NCI-H748 (cell line): ENCODE measurements around the gene VAPA.

Source experiments
- DNase-seq: peaks from one replicate; lab custom pipeline; 2025; ENCODE audit not compliant: unreplicated experiment; lab: John Stamatoyannopoulos, UW

VAPA gene, protein sequence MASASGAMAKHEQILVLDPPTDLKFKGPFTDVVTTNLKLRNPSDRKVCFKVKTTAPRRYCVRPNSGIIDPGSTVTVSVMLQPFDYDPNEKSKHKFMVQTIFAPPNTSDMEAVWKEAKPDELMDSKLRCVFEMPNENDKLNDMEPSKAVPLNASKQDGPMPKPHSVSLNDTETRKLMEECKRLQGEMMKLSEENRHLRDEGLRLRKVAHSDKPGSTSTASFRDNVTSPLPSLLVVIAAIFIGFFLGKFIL

DNA sequence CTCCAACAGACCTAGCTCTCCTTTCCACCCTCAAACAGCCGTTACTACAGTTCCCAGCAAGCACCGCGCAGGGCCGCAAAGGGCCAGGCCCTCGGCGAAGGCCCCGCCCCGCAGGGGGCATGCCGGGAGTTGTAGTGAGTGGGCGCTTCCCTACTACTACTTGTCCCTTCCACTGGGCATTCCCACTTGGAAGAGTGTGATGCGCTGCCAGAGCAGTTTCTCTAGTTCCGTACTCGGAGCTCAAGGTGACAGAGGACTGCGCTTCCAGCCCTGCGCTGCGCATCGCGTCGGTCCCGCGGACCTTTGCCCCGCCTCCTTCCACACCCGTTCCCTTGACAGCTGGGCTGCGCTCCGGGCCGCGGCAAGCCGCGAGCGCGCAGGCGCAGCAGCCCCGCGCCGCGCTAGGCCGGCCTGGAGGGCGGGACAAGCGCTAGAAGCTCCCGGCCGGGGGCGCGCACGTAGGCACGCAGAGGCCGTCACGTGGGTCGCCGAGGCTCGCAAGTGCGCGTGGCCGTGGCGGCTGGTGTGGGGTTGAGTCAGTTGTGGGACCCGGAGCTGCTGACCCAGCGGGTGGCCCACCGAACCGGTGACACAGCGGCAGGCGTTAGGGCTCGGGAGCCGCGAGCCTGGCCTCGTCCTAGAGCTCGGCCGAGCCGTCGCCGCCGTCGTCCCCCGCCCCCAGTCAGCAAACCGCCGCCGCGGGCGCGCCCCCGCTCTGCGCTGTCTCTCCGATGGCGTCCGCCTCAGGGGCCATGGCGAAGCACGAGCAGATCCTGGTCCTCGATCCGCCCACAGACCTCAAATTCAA lies at the start of gene VAPA:
Gene VAPA, plus strand, starts transcription at position 491 of the 808 bp plus-strand sequence. Its CDS starts 241 bp downstream, at position 732.
- peak; percentile 97 for DNase-seq

DNA sequence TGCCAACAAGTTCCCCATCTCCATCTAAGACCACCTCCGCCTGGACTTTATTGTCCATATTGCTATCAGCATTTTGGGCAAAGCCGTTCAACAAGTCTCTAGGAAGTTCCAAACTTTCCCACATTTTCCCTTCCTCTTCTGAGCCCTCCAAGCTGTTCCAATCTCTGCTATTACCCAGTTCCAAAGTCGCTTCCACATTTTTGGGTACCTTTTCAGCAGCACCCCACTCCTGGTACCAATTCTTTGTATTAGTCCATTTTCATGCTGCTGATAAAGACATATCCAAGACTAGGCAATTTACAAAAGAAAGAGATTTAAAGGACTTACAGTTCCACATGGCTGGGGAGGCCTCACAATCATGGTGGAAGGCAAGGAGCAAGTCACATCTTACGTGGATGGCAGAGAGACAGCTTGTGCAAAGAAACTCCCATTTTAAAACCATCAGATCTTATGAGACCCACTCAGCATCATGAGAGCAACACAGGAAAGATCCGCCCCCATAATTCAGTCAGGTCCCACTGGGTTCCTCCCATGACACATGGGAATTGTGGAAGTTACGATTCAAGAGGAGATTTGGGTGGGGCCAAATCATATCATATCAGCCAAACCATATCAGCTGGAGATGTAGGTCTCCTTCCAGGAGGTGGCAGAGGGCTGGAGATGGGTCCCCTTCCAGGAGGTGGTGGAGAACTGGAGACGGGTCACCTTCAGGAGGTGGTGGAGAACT lies 47.9 kb upstream of the VAPA start:
- DNase-seq, result no peak

DNA sequence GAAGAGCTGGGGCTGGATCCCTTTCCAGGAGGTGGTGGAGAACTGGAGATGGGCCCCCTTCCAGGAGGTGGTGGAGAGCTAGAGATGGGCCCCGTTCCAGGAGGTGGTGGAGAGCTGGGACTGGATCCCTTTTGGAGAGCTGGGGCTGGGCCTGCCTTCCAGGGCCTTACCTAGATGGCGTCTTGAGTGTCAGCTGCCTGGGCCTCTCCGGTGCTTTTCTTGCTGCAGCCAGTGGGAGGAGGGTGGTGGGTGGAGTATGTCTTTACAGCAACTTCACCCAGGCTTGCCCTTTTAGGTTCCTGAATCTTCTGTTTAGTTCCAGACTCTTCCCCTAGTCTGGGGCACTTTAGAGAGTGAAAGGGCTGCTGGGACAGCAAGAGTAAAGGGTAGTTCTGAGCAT lies 47.2 kb upstream of the VAPA start:
- DNase-seq, result no peak

DNA sequence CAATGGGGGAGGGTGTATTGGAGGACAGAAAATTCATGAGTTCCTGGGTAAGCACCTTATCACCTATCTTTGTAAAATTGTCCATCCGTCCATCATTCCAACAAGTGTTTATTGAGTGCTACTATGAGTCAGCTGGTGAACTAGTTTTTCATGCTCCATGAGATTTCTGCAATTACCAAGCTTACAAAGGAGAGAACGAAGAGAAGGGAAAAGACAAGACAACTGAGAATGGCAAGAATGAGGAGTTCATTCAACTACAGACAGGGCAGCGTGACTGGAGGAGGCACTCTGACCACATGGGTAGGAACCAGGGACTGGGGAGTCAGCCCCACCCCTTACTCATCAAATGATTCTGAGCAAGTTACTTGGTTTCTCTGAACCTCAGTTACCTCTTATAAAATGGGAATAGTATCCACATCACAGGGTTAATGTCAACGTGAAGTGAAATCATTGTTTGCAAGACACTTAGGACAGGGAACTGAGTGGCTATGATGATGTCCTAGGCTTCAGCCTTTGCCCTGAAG lies 46.7 kb upstream of the VAPA start:
- DNase-seq, result no peak

DNA sequence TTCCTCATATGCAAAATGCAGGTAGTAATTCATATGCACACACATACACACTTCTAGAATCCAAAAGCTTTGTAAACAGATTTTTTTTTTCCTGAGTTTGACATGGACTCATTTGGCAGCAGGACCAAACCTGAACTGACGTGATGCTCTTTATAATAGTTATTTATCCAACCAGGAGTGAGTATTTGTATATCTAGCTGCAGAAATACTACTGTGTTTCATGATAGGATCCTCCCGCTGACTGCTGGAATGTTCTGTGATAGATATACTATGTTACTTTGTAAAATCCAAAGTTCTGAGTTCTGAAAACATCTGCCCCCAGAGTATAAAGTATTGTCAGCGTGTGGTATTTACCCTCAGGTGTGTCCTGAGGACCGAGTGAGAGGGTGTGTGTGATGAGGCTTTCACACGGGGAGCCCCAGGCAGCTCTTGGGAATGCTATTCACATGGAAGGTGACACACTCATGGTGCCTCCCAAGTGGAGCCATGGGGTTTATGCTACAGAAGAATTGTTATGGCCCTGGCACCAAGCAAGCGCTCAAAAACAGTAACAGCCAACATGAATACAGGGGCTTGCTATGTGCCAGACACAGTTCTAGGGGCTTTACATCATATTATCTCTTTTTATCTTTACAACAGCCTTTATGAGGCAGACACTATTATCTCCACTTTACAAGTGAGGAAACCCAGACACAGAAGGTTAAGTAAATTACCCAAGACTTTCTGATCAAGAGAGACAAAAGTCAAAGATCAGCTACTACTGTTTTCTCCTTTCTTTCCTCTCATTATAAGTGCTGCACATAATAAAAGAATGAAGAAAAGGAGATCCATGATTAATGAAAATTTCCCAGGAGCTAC lies 44.7 kb upstream of the VAPA start:
- DNase-seq, result no peak

DNA sequence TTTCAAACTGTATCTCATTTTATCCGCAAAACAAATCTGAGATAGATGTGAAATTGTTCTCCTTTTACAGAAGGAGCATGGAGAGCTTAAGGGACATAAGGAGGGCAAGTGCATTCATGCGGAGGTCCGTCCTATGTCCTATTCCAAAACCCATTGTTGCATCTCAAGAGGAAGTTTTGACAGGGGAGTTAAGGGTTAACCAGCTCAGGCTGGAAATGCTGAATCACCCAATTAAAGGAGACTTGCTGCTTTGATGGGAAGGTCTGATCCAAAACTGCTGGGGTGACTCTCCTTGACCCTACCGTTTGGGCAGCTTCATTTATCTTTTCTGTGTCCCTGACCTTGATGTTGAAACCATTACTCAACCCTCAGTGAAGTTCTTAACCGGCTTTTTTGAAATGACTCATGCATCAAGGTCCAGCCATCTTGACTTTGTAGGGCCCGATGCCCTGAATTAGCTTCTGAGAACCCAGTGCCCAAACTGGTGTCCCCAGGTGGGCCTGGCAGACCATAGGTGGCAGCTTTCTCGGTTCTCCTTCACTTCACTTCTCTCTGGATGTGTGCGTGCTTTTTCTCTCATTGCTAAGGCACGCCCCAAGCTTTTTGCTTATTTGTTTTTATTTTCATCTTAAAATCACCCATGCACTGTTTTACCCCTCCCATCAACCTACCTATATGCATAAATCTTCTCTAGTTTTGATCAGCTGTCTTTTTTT lies 43.9 kb upstream of the VAPA start:
- no peak for DNase-seq

DNA sequence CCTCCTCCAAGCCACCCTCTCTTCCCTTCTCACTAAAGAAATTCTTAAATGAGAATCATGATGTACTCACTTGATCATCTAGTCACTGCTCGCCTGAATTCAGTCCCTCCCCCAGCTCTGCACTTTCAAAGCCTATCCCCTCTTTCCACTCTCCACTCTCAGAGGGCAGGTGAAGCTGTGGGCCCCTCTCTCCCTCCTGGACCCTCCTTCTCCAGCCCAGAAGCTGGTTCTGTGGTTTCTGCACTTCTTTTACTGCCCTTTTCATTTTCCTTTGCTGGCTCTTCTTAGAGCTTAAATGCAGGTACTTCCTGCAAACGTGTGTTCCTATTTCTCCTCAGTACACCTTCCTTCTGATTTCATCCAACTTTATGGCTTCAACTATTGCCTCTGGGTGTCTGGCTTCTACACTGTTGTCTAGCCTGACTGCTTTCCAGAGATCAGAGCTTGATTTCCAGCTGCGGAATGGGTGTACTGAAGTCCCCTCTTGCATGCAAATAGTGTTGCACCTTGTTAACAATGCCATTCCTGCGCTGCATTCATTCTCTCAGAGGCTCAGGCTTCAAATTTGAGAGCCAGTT lies 43.3 kb upstream of the VAPA start:
- DNase-seq, result no peak

DNA sequence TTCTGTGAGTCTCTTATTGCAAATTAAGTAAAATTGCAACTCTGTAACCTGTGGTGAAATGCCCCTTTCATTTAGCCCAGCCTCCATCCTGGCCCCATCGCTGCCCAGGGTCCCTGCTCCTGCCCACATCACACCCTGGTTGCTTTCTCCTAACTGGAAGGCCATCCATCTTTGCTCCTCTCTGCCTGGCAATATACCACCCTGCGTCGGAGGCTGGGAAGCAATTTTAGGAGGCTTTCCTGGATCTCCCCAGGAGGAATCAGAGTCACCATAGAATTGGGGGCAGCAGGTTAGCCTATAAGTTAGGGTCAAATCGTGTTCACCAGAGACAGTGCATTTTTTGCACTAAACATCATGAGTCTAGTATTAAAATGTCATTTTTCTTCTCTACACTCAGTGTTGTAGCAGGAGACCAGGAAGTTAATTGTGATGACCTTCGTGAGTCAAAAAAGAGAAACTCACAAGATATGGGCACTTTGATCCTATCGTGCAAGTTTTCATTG lies 42.5 kb upstream of the VAPA start:
- no peak for DNase-seq

DNA sequence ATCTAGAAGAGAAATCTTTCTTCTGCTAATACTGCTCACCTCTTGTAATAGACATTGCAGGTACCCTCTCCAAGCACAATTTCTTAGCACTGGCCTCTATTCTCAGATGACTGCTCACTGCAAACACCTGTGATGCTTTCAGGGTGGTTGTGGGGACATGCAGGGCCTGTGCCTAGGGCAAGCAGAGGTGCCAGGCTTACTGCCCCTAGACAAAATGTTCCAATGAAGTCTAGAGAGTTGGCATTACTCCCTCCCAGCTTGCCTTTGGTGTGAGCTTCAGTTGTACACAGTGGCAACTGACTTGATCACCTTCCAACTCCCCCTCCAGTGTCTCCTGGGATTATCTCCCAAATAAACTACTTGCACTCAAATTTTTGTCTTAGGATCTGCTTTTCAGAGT lies 41.0 kb upstream of the VAPA start:
- no peak for DNase-seq

DNA sequence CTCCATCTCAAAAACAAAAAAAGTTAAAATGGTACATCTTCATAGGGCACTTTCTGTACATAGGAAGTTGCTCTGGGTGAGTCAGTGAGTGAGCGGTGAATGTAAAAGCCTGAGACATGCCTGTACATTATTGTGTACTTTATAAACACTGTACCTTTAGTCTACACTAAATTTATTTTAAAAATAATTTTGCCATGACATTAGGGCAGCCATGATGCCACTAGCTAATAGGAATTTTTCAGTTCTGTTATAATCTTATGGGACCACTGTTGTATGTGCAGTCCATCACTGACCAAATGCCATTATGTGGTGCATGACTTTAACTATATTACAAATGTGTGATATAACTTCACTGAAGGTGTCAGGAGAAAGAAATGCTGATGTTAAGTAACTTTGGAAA lies 39.1 kb upstream of the VAPA start:
- DNase-seq, result no peak

DNA sequence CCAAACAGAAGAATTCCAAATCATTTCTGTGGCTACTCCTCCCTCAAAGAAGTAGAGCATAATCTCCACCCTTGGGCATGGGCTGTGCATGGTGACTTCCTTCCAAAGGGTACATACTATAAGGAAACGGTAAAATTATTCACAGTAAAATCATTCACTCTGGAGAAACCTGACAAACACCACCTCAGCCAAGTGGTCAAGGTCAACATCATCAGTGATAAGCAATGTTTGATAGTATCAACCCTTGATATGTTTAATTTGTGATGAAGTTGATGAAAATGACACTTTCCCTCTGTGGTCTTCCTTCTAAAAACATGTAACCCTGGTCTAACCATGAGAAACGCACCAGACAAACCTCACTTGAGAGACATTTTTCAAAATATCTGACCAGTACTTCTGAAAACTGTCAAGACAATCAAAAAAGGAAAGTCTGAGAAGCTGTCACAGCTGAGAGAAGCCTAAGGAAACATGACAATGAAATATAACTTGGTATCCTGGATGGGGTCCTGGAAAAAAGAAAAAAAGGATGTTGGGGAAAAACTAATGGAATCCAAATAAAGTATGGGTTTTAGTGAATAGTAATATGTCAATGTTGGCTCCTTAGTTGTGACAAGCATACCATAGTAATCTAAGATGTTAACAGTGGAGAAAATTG lies 37.5 kb upstream of the VAPA start:
- DNase-seq, result no peak

DNA sequence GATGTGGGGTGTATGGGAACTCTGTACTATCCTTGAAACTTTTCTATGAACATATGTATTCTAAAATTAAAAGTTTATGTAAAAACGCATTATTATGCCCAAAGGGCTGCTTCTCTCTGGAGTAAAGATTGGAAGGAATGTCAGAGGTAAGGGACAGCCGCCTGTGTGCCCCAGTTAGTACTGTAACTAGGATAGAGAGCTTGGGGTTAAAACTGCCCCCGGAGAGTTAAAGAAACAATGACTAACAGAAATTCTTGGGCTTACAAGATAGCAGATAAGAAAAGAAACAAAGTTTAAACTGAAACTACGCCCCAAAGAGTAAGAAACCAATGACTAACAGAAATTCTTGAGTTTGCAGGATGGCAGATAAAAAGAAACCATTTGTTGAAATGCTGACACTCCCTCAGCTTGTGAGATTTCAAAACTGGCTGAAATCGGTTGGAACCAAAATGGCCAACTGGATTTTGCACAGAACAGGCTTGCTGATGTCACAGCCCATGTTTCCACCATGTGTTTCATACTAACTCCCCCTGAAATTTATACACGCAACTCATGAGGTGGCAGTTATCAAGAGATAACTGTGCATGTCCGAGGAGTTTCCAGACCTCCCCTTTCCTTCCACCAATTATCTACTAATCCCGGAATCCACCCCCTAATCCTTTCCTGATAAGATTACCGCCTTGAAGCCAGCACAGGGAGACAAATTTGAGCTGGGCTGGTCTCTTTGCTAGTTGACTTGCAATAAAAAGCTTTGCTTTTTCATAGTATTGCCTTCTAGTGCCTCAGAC lies 36.8 kb upstream of the VAPA start:
- DNase-seq, result no peak

DNA sequence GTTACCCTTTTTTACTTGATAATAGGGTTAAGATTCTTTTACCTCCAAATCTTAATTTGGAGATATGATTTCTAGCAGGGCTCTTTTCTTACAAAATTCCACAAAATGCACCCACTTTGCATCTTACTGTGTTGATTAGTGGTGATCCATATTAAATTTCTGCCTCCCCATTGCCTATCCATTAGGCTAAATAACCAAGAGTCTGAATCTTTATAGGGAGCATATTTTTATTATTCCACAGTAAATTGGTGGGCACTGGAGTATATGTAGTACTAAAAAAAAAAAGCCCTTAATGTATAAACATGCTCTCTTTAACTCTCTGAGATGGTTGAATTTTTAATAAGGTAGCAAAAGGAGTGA lies 36.2 kb upstream of the VAPA start:
- no peak for DNase-seq

DNA sequence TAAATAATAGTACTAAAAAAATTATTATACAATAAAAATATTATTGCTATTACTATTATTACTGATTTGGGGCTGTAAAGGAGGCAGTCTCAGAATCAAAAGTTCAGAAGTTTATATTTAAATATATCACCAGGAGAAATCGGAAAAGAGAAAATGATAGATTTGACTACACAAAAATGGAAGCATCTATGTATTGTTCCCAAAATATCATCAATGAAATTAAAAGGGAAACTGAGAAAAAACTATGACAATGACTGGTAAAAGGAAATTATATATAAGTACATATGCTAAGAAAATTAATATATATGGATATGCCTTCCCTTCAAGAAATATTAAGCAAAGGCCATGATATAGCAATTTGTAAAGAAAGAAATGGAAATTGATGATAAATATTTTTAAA lies 35.7 kb upstream of the VAPA start:
- DNase-seq, result no peak

DNA sequence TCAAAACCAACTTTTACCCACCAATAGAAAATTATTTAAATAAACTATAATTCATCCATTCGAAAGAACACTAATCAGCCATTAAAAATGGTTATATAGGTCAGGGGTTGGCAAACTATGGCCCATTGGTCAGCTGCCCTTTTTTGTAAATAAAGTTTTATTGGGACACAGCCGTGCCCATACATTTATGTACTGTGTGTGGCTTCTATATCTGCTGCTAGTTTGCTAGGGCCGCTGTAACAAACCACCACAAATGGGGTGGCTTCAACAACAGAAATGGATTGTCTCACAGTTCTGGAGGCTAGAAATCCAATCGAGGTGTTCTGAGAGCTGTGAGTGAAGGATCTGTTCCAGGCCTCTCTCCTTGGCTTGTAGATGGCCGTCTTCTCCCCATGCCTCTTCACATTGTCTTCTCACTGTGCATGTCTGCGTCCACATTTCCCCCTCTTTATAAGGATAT lies 35.0 kb upstream of the VAPA start:
- DNase-seq, result no peak

DNA sequence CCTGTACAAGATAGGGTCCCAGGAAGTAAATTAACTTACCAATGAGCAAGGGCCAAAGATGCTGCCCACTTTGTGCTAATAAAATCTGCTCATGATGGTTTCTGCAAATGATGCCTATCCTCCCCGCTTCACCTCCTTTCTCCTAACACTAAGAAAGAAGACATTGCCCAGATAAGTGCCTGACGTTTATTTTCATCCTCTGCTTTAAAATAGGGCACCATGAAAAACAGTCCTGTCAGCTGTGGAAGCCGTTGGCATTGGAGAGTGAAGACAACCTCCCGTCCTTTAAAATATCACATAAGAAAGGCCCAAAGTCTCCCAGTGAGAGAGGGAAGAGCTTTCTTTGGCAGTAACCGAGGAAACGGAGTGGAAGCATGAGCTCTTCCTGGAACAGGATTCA lies 29.7 kb upstream of the VAPA start:
- DNase-seq, result no peak

DNA sequence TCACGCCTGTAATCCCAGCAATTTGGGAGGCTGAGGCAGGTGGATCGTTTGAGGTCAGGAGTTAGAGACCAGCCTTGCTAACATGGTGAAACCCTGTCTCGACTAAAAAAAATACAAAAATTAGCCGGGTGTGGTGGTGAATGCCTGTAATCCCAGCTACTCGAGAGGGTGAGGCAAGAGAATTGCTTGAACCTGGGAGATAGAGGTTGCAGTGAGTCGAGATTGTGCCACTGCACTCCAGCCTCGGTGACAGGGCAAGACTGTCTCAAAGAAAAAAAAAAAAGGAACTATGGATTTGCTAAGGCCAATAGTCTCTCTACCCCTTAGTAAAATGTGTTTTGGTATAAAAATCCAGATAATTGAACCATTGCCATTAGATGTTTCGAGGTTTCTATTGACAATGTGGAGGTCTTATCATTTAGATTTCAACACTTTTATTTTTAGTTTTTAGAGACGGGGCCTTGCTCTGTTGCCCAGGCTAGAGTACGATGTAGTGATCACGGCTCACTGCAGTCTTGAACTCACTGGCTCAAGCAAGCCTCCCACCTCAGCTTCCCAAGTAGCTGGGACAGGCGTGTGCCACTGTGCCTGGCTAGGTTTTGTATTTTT lies 29.2 kb upstream of the VAPA start:
- DNase-seq, result no peak
